ENCODE data around the gene VDAC1. TPM values are rescaled to one million over a fixed set of nuclear protein-coding genes. Genes with fewer than 3 reads are reported as not detected.

The VDAC1 gene
- total and polyA plus RNA-seq, 10 of the 15 experiments (the other 5 are each of a cell fraction or from before 2014, with no cell fraction given) = 245 to 488 (median 349) TPM

GRCh38 chr5:133994990-133995333, 9.8 kb downstream of the VDAC1 start (continued):
- TF ChIP-seq, protein P1, sequence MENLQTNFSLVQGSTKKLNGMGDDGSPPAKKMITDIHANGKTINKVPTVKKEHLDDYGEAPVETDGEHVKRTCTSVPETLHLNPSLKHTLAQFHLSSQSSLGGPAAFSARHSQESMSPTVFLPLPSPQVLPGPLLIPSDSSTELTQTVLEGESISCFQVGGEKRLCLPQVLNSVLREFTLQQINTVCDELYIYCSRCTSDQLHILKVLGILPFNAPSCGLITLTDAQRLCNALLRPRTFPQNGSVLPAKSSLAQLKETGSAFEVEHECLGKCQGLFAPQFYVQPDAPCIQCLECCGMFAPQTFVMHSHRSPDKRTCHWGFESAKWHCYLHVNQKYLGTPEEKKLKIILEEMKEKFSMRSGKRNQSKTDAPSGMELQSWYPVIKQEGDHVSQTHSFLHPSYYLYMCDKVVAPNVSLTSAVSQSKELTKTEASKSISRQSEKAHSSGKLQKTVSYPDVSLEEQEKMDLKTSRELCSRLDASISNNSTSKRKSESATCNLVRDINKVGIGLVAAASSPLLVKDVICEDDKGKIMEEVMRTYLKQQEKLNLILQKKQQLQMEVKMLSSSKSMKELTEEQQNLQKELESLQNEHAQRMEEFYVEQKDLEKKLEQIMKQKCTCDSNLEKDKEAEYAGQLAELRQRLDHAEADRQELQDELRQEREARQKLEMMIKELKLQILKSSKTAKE (IDR thresholded peaks at IDR 0.05; ENCODE audit: low read depth, poor library complexity, severe bottlenecking) = no peak
- no peak for TF ChIP-seq ZNF384 (IDR thresholded peaks at IDR 0.05; ENCODE audit: borderline replicate concordance, low read depth, low read length)
- TF ChIP-seq NRF1 (conservative IDR thresholded peaks at IDR 0.05; ENCODE audit: low read depth, low read length) = no peak
- TF ChIP-seq PAX5 (IDR thresholded peaks at IDR 0.05; ENCODE audit: borderline replicate concordance, low read depth, low read length) = no peak
- no peak for TF ChIP-seq ZSCAN29 (IDR thresholded peaks at IDR 0.05)
- no peak for TF ChIP-seq NR2C2 (IDR thresholded peaks at IDR 0.05; ENCODE audit: borderline replicate concordance, control insufficient read depth, insufficient read length, low read depth)
- no peak for TF ChIP-seq SIX5 (IDR thresholded peaks at IDR 0.05; ENCODE audit: low read depth, low read length, severe bottlenecking)
- TF ChIP-seq, protein P2, sequence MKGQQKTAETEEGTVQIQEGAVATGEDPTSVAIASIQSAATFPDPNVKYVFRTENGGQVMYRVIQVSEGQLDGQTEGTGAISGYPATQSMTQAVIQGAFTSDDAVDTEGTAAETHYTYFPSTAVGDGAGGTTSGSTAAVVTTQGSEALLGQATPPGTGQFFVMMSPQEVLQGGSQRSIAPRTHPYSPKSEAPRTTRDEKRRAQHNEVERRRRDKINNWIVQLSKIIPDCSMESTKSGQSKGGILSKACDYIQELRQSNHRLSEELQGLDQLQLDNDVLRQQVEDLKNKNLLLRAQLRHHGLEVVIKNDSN (IDR thresholded peaks at IDR 0.05; ENCODE audit: borderline replicate concordance, extremely low read length, insufficient read depth, low read depth, low read length) = no peak
